Dedifferentiated amniotic fluid mesenchymal stem cell (primary cell): ENCODE measurements around the gene DNAH9.

ENCODE experiments used
- DNase-seq: peaks from one replicate; pipeline ENCODE4 v3.0.0-alpha.2; 2016; ENCODE audit errors: extremely low spot score

The DNAH9 gene

GRCh38 chr17:11610999-11611566 lies 12.8 kb downstream of the DNAH9 start:
- DNase-seq: no peak

GRCh38 chr17:11612956-11613355 lies 14.7 kb downstream of the DNAH9 start:
- no peak for DNase-seq

GRCh38 chr17:11618861-11619566 lies 20.7 kb downstream of the DNAH9 start:
- DNase-seq: no peak

- no peak for DNase-seq
Measured at GRCh38 chr17:11622492-11622891, 24.2 kb downstream of the DNAH9 start.

- no peak for DNase-seq
Measured at GRCh38 chr17:11624976-11625375, 26.7 kb downstream of the DNAH9 start.

- no peak for DNase-seq
Measured at GRCh38 chr17:11625878-11626277, 27.6 kb downstream of the DNAH9 start.

GRCh38 chr17:11627301-11627940 lies 29.2 kb downstream of the DNAH9 start:
- DNase-seq: no peak

- DNase-seq: no peak
Measured at GRCh38 chr17:11628374-11628773, 30.1 kb downstream of the DNAH9 start.

- DNase-seq: no peak
Measured at GRCh38 chr17:11628831-11629230, 30.6 kb downstream of the DNAH9 start.

GRCh38 chr17:11636771-11637170 lies 38.5 kb downstream of the DNAH9 start:
- no peak for DNase-seq

GRCh38 chr17:11637796-11638195 lies 39.5 kb downstream of the DNAH9 start:
- DNase-seq: no peak

GRCh38 chr17:11638700-11639265 lies 40.5 kb downstream of the DNAH9 start:
- DNase-seq: no peak

GRCh38 chr17:11639736-11640462 lies 41.6 kb downstream of the DNAH9 start:
- no peak for DNase-seq

GRCh38 chr17:11640463-11640814 lies 42.2 kb downstream of the DNAH9 start:
- DNase-seq: no peak

GRCh38 chr17:11641521-11642275 lies 43.4 kb downstream of the DNAH9 start:
- DNase-seq: no peak

- no peak for DNase-seq
Measured at GRCh38 chr17:11642655-11643054, 44.4 kb downstream of the DNAH9 start.

- no peak for DNase-seq
Measured at GRCh38 chr17:11643851-11644250, 45.6 kb downstream of the DNAH9 start.

GRCh38 chr17:11644265-11645212 lies 46.3 kb downstream of the DNAH9 start:
- DNase-seq: peak; percentile 38

GRCh38 chr17:11645426-11645825 lies 47.2 kb downstream of the DNAH9 start:
- DNase-seq: no peak

GRCh38 chr17:11651089-11651488 lies 52.8 kb downstream of the DNAH9 start:
- no peak for DNase-seq
